Measurements from ENCODE around the gene SPATS2.

The SPATS2 gene

GRCh38 chr12:49519574-49519936 is 152.3 kb downstream of the SPATS2 start:
- TF ChIP-seq ZFX (IDR thresholded peaks at IDR 0.05; ENCODE audit: borderline replicate concordance) = no peak
- TF ChIP-seq CTCF (IDR thresholded peaks at IDR 0.05) = no peak
- H3K27ac ChIP-seq = no peak overlapping the region

- no peak for TF ChIP-seq CTCF (IDR thresholded peaks at IDR 0.05)
- no peak for TF ChIP-seq ZFX (IDR thresholded peaks at IDR 0.05; ENCODE audit: borderline replicate concordance)
- no peak overlapping the region for H3K27ac ChIP-seq
These were observed 154.1 kb downstream of the SPATS2 start for GRCh38 chr12:49521389-49521788.

- no peak for TF ChIP-seq ZFX (IDR thresholded peaks at IDR 0.05; ENCODE audit: borderline replicate concordance)
- TF ChIP-seq CTCF (IDR thresholded peaks at IDR 0.05) = no peak
- H3K27ac ChIP-seq = no peak overlapping the region
These were observed 157.5 kb downstream of the SPATS2 start for GRCh38 chr12:49524660-49525324.

GRCh38 chr12:49525942-49526341 is 158.7 kb downstream of the SPATS2 start:
- no peak overlapping the region for H3K27ac ChIP-seq
- no peak for TF ChIP-seq CTCF (IDR thresholded peaks at IDR 0.05)
- TF ChIP-seq ZFX (IDR thresholded peaks at IDR 0.05; ENCODE audit: borderline replicate concordance) = no peak

DNA sequence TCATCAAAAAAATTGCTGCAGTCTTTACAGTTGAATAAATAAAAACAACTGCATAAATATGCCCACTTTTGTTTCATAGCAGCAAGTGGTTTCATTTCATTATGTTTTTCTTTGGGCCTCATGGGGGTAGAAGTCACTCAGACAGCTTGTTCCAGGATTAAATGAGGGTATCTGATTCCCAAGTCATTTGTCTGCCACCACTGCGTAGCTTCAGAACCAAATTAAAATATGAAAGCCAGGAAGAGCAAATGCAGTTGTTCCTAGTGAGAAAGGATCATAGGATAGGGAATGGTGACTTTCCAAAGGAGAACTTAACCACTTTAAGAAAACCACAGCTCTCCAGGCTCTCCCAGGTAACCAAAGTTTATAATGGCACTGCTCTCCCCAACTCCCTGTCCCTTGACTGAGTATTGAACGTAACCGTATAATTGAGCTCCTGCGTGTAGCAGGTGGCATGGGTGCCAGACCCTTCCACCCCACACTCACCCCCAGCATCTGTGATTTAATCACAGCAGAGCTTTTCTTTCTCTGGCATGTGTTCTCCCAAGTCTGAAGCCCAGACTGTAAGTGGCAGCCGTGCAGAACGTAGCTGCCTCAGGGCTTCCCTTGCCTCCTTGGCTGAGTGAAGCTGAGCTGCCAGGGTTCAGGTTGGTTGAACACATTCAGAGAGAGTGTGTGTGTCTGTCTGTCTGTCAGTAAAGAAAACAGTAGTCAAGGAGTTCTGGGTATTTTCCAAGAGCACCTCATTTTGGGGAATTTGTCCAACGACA is 160.3 kb downstream of the SPATS2 start:
- TF ChIP-seq ZFX (IDR thresholded peaks at IDR 0.05; ENCODE audit: borderline replicate concordance) (no peak), CTCF (IDR thresholded peaks at IDR 0.05) (no peak)
- no peak overlapping the region for H3K27ac ChIP-seq

DNA sequence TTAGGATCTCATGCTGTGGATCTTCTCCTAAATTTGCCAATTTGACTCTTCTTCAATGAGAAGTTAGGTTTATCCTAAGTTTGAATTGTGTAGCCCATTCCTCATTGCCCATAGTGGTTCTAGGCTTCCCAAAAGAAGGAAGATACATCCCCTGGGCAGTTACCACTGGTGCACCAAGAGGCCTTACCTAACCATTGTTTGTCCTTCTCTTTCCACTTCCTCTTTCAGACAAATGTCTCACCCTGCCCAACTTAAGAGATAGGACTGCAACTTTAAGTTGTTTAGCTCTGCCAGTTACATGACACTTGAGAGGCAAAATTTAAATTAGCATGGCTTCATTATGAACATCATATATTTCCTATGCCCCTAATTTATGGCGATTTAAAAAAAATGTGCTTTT is 162.2 kb downstream of the SPATS2 start:
- no peak for TF ChIP-seq CTCF (IDR thresholded peaks at IDR 0.05)
- TF ChIP-seq ZFX (IDR thresholded peaks at IDR 0.05; ENCODE audit: borderline replicate concordance) = no peak
- no peak overlapping the region for H3K27ac ChIP-seq

DNA sequence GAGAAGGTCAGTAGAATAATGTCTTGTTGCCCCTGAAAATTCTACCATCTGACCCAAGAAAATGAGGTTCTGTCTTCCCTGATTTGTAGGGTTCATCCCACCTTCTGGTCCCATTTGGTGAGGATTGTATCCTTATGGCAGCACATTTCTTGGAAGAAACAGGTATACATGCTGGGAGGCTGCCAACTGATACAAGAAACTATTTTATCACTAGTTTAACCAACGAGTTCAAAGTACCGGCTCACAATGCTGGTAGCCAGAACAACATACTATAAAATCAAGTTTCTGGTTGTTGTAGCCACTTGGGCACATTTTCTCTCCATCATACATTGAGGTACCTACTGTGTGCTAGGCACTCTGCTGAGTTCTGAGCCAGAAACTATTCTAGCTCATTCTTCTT is 164.5 kb downstream of the SPATS2 start:
- TF ChIP-seq ZFX (IDR thresholded peaks at IDR 0.05; ENCODE audit: borderline replicate concordance) = no peak
- no peak for TF ChIP-seq CTCF (IDR thresholded peaks at IDR 0.05)
- H3K27ac ChIP-seq = no peak overlapping the region
